Activated CD8-positive, alpha-beta memory T cell treated with anti-CD3 and anti-CD28 coated beads, Interleukin-2, amount 50 U/mL, for 1 hour (primary cell): ENCODE measurements around the gene ZNRF1.

Experiments
- DNase-seq: peaks from one replicate; pipeline ENCODE4 v3.0.0-alpha.2; 2020; ENCODE audit errors: extremely low read depth

The ZNRF1 gene

GRCh38 chr16:75027520-75028300 lies 28.9 kb downstream of the ZNRF1 start:
- DNase-seq, result no peak

GRCh38 chr16:75028544-75029135 lies 29.8 kb downstream of the ZNRF1 start:
- DNase-seq, result no peak

- no peak for DNase-seq
These were observed 31.0 kb downstream of the ZNRF1 start for GRCh38 chr16:75029854-75030253.

GRCh38 chr16:75032655-75033054 lies 33.8 kb downstream of the ZNRF1 start:
- DNase-seq, result no peak

- no peak for DNase-seq
These were observed 36.7 kb downstream of the ZNRF1 start for GRCh38 chr16:75035410-75035968.

GRCh38 chr16:75038036-75038858 lies 39.4 kb downstream of the ZNRF1 start:
- DNase-seq, result no peak

- DNase-seq, result no peak
These were observed 41.1 kb downstream of the ZNRF1 start for GRCh38 chr16:75039941-75040340.

- DNase-seq, result no peak
These were observed 43.8 kb downstream of the ZNRF1 start for GRCh38 chr16:75042426-75043174.

- DNase-seq, result no peak
These were observed 44.5 kb downstream of the ZNRF1 start for GRCh38 chr16:75043175-75043895.

GRCh38 chr16:75044800-75045361 lies 46.1 kb downstream of the ZNRF1 start:
- no peak for DNase-seq

GRCh38 chr16:75045424-75045823 lies 46.6 kb downstream of the ZNRF1 start:
- no peak for DNase-seq

- DNase-seq, result no peak
These were observed 49.2 kb downstream of the ZNRF1 start for GRCh38 chr16:75048054-75048453.

- no peak for DNase-seq
These were observed 49.7 kb downstream of the ZNRF1 start for GRCh38 chr16:75048530-75048929.

GRCh38 chr16:75052481-75053202 lies 53.8 kb downstream of the ZNRF1 start:
- no peak for DNase-seq

GRCh38 chr16:75053791-75054555 lies 55.1 kb downstream of the ZNRF1 start:
- no peak for DNase-seq

GRCh38 chr16:75054556-75054947 lies 55.7 kb downstream of the ZNRF1 start:
- DNase-seq, result no peak

GRCh38 chr16:75058806-75059205 lies 60.0 kb downstream of the ZNRF1 start:
- no peak for DNase-seq

- DNase-seq, result no peak
These were observed 60.6 kb downstream of the ZNRF1 start for GRCh38 chr16:75059411-75059810.

GRCh38 chr16:75060723-75061122 lies 61.9 kb downstream of the ZNRF1 start:
- no peak for DNase-seq
